Measurements from ENCODE around the gene CNOT8. TPM values are rescaled to one million over a fixed set of nuclear protein-coding genes. Genes with fewer than 3 reads are reported as not detected.
A peak's percentile ranks its signal among the peaks of the same experiment; 100 is the strongest.

CNOT8 gene
- total and polyA plus RNA-seq, 9 of the 15 experiments (the other 6 are each of a cell fraction or from before 2014, with no cell fraction given) = 15.2 to 68.9 (median 52.1) TPM

DNA sequence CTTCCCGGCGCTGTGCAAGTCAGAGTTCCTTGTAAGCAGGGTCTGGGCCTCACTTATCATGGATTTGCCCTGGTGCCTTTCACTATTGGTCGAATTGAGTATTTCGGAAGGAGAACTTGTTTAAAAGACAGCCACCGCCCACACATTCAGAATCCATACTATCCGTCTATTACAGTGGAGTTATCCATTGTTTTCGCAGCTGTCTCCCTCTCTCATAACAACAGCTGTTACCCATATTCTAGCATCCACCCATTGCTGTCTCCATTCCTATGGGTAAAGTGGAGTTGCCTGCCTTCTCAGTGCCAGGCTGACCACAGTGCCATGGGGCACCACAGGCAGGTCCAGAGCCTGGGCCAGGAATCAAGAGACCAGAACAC, 28.2 kb upstream of the CNOT8 start:
- Histone ChIP-seq H3K27ac (ENCODE audit: extremely low read depth, low read depth, low read length) (no peak overlapping the region), H3K4me1 (replicated peaks in 1 of 2; ENCODE audit: control insufficient read depth in 2 of 2, insufficient read depth in 2 of 2, low read length in 2 of 2) (peaks cover 12 to 18% of the 10 kb centered on the region in 2 experiments; a peak in 4 of 5 replicates), H3K4me2 (ENCODE audit: insufficient read depth, low read length) (no peak overlapping the region), H3K9ac (ENCODE audit: insufficient read depth in 1 of 2, low read depth in 2 of 2, low read length in 2 of 2) (0 out of 4 replicates have a peak overlapping the region, but pooled peaks of 1 of the 2 experiments have one; percentile 2), H3K36me3 (ENCODE audit: control insufficient read depth, insufficient read depth, low read length) (peaks cover 54% of the 10 kb centered on the region), H2AFZ (ENCODE audit: low read depth, low read length) (no peak overlapping the region), H3K4me3 (no peak overlapping the region), H3K79me2 (ENCODE audit: control insufficient read depth, insufficient read depth, low read length) (peaks cover 33% of the 10 kb centered on the region), H3K27me3 (ENCODE audit: control insufficient read depth in 2 of 2, insufficient read depth in 2 of 2, low read length in 2 of 2) (no peaks in the 10 kb centered on the region), H4K20me1 (replicated peaks; ENCODE audit: control insufficient read depth, insufficient read depth, low read length) (no peaks in the 10 kb centered on the region), H3K9me3 (replicated peaks; ENCODE audit: control insufficient read depth, insufficient read depth, low read depth, low read length) (no peaks in the 10 kb centered on the region), H3K9me1 (ENCODE audit: control insufficient read depth, insufficient read depth, low read length) (no peaks in the 10 kb centered on the region)
- no peak for TF ChIP-seq SMARCA5 (IDR thresholded peaks at IDR 0.05)
- TF ChIP-seq, protein P1, sequence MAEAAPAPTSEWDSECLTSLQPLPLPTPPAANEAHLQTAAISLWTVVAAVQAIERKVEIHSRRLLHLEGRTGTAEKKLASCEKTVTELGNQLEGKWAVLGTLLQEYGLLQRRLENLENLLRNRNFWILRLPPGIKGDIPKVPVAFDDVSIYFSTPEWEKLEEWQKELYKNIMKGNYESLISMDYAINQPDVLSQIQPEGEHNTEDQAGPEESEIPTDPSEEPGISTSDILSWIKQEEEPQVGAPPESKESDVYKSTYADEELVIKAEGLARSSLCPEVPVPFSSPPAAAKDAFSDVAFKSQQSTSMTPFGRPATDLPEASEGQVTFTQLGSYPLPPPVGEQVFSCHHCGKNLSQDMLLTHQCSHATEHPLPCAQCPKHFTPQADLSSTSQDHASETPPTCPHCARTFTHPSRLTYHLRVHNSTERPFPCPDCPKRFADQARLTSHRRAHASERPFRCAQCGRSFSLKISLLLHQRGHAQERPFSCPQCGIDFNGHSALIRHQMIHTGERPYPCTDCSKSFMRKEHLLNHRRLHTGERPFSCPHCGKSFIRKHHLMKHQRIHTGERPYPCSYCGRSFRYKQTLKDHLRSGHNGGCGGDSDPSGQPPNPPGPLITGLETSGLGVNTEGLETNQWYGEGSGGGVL (CRISPR knock-in tag; IDR thresholded peaks at IDR 0.05) = no peak
- no peak for TF ChIP-seq MBD2 (IDR thresholded peaks at IDR 0.05; ENCODE audit: borderline replicate concordance, low read depth)
- no peak for TF ChIP-seq NFXL1 (CRISPR knock-in tag; IDR thresholded peaks at IDR 0.05)
- 74% methylated on average over 7 of the region's 7 CpGs for WGBS (ENCODE audit: insufficient coverage, low coverage, missing lambda C conversion rate)
- FAIRE-seq = no peak
- ChIA-PET POLR2A (interaction anchor here (0.9 to 1.2 kb wide), 2 partner anchors 10 kb away, joined by 3 to 5 read pairs; no protein-coding TSS in a partner anchor), CTCF (ENCODE audit: low intra/inter-chr PET ratio) (no interaction called here)
- ATAC-seq = no peak
- in situ Hi-C loops (cut with MboI) = no loop called here
- no TSS peak for BruUV-seq (replicated peaks)
- DNase-seq (ENCODE audit: extremely low read depth in 1 of 4, low spot score in 3 of 4) = peak in 1 of 4 experiments; percentile 3
- intact Hi-C loops (cut with micrococcal nuclease) = no loop called here

DNA sequence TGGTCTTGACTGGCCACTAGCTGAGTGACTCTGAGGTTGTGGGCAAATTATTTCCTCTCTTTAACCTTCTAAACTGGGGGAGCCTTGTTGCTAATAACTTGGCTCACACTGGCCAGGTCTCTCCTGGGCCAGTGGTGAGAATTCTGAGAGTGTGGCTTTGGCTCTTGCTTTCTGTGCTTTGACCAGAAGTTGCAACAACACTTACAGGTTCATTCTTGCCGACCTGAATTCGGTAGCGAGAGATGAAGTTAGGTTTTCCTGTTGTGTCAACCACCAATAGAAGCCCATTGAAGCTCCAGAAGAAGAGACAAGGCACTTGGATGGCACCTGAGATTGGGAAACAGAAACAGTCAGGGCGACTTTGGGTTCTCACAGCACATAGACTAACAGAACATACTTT, 27.8 kb upstream of the CNOT8 start:
- WGBS (ENCODE audit: insufficient coverage, low coverage, missing lambda C conversion rate) = 83% methylated on average over 4 of the region's 4 CpGs
- Histone ChIP-seq H3K9me3 (replicated peaks; ENCODE audit: control insufficient read depth, insufficient read depth, low read depth, low read length) (no peaks in the 10 kb centered on the region), H3K79me2 (ENCODE audit: control insufficient read depth, insufficient read depth, low read length) (peaks cover 33% of the 10 kb centered on the region), H4K20me1 (replicated peaks; ENCODE audit: control insufficient read depth, insufficient read depth, low read length) (no peaks in the 10 kb centered on the region), H3K36me3 (ENCODE audit: control insufficient read depth, insufficient read depth, low read length) (peaks cover 54% of the 10 kb centered on the region), H3K9me1 (ENCODE audit: control insufficient read depth, insufficient read depth, low read length) (no peaks in the 10 kb centered on the region), H3K27ac (ENCODE audit: extremely low read depth, low read depth, low read length) (no peak overlapping the region), H2AFZ (ENCODE audit: low read depth, low read length) (no peak overlapping the region), H3K4me3 (no peak overlapping the region), H3K27me3 (ENCODE audit: control insufficient read depth in 2 of 2, insufficient read depth in 2 of 2, low read length in 2 of 2) (no peaks in the 10 kb centered on the region), H3K9ac (ENCODE audit: insufficient read depth in 1 of 2, low read depth in 2 of 2, low read length in 2 of 2) (0 out of 4 replicates have a peak overlapping the region, but pooled peaks of 1 of the 2 experiments have one; percentile 2), H3K4me2 (ENCODE audit: insufficient read depth, low read length) (no peak overlapping the region), H3K4me1 (replicated peaks in 1 of 2; ENCODE audit: control insufficient read depth in 2 of 2, insufficient read depth in 2 of 2, low read length in 2 of 2) (peaks cover 15 to 18% of the 10 kb centered on the region in 2 experiments; a peak in 4 of 5 replicates)
- ChIA-PET CTCF (ENCODE audit: low intra/inter-chr PET ratio) (no interaction called here), POLR2A (interaction anchor here (0.9 kb wide), 1 partner anchor 10 kb away, joined by 3 read pairs; no protein-coding TSS in a partner anchor)
- TF ChIP-seq, protein P2, sequence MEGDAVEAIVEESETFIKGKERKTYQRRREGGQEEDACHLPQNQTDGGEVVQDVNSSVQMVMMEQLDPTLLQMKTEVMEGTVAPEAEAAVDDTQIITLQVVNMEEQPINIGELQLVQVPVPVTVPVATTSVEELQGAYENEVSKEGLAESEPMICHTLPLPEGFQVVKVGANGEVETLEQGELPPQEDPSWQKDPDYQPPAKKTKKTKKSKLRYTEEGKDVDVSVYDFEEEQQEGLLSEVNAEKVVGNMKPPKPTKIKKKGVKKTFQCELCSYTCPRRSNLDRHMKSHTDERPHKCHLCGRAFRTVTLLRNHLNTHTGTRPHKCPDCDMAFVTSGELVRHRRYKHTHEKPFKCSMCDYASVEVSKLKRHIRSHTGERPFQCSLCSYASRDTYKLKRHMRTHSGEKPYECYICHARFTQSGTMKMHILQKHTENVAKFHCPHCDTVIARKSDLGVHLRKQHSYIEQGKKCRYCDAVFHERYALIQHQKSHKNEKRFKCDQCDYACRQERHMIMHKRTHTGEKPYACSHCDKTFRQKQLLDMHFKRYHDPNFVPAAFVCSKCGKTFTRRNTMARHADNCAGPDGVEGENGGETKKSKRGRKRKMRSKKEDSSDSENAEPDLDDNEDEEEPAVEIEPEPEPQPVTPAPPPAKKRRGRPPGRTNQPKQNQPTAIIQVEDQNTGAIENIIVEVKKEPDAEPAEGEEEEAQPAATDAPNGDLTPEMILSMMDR (IDR thresholded peaks at IDR 0.05 in 2 of 3, conservative IDR thresholded peaks at IDR 0.05 in 1 of 3; ENCODE audit: insufficient read depth in 2 of 3, low read depth in 1 of 3, low read length in 3 of 3) = no peak
- no peak for TF ChIP-seq NFIX (CRISPR knock-in tag; IDR thresholded peaks at IDR 0.05; ENCODE audit: low read depth)
- TF ChIP-seq, protein P3, sequence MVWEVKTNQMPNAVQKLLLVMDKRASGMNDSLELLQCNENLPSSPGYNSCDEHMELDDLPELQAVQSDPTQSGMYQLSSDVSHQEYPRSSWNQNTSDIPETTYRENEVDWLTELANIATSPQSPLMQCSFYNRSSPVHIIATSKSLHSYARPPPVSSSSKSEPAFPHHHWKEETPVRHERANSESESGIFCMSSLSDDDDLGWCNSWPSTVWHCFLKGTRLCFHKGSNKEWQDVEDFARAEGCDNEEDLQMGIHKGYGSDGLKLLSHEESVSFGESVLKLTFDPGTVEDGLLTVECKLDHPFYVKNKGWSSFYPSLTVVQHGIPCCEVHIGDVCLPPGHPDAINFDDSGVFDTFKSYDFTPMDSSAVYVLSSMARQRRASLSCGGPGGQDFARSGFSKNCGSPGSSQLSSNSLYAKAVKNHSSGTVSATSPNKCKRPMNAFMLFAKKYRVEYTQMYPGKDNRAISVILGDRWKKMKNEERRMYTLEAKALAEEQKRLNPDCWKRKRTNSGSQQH (CRISPR knock-in tag; IDR thresholded peaks at IDR 0.05) = no peak
- no peak for TF ChIP-seq ZNF444 (CRISPR knock-in tag; IDR thresholded peaks at IDR 0.05)
- TF ChIP-seq BDP1 (IDR thresholded peaks at IDR 0.05; ENCODE audit: insufficient read depth, insufficient read length) = no peak
- no peak for TF ChIP-seq ASH1L (IDR thresholded peaks at IDR 0.05; ENCODE audit: borderline replicate concordance, low read depth, partially characterized antibody)
- in situ Hi-C loops (cut with MboI) (no loop called here), intact Hi-C loops (cut with micrococcal nuclease) (no loop called here)
- DNase-seq (ENCODE audit: extremely low read depth in 1 of 4, low spot score in 3 of 4) (no peak), FAIRE-seq (no peak), ATAC-seq (no peak)
- BruUV-seq (replicated peaks) = no TSS peak
